SK-N-MC (cell line): ENCODE measurements around the gene DBN1.

ENCODE experiments used
- EZH2 ChIP-seq: fragments of 200-600 bp; sonication (generic); IDR thresholded peaks from one replicate; pipeline ENCODE4 v1.6.1; 2017; ENCODE audit warnings: antibody characterized with exemption
- POLR2AphosphoS5 ChIP-seq: IDR thresholded peaks from 2 replicates; pipeline ENCODE4 v1.6.1; 2012; ENCODE audit warnings: mild to moderate bottlenecking, low read depth, low read length, borderline replicate concordance

GRCh38 chr5:177493795-177494345 is 20.4 kb upstream of the DBN1 start:
- no peak for TF ChIP-seq EZH2
- TF ChIP-seq POLR2AphosphoS5: no peak
